ENCODE measurements around the gene KLF4.

DNA sequence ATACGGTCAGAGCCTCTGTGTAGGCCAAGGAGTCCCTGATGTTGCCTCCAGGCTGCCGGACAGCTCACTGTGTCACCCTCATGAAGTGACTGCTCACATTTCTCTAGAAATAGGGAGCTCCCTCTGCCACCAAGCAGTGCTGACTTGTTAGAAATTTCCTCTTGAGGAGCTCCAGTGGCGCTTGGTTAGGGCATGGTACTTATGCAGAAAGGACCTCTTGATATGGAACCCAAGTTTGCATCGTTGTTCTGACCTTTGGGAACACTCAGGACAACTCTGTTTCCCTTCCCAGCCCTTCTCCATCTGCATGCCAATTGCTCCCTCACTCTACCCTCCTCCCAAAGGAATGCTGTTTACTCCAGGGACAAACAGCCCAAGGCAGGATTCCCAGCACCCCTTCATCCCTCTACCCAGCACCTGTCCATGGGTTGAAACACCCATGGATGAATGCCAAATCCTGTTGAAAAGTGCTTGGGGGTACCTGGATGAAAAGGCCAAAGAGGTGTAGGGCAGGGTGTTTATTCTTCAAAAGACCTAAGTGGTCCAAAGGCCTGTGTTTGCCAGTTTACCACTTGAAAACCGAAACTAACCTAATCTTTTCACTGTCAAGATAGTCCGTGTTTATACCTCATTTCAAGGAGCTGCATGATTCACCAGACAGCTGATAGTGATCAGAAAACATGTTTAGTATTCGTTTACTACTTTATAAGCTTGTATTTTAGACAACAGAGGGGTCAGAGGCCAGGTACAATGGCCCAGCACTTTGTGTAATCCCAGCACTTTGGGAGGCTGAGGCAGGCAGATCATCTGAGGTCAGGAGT, 51.1 kb downstream of the KLF4 start:
- TF ChIP-seq, protein P1, sequence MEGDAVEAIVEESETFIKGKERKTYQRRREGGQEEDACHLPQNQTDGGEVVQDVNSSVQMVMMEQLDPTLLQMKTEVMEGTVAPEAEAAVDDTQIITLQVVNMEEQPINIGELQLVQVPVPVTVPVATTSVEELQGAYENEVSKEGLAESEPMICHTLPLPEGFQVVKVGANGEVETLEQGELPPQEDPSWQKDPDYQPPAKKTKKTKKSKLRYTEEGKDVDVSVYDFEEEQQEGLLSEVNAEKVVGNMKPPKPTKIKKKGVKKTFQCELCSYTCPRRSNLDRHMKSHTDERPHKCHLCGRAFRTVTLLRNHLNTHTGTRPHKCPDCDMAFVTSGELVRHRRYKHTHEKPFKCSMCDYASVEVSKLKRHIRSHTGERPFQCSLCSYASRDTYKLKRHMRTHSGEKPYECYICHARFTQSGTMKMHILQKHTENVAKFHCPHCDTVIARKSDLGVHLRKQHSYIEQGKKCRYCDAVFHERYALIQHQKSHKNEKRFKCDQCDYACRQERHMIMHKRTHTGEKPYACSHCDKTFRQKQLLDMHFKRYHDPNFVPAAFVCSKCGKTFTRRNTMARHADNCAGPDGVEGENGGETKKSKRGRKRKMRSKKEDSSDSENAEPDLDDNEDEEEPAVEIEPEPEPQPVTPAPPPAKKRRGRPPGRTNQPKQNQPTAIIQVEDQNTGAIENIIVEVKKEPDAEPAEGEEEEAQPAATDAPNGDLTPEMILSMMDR (IDR thresholded peaks at IDR 0.05) = no peak
- no peak for TF ChIP-seq POLR2A (IDR thresholded peaks at IDR 0.05)
